K562 (cell line): ENCODE data around the gene ZNF273. TPM values are rescaled to one million over a fixed set of nuclear protein-coding genes. Genes with fewer than 3 reads are reported as not detected.
A peak's percentile ranks its signal among the peaks of the same experiment; 100 is the strongest.

Source experiments
- AFF1 ChIP-seq, 2 experiments: fragments of 450-650 bp; IDR thresholded peaks; 2 replicates each; pipeline ENCODE4 v1.6.1; 2018; ENCODE audit warnings: mild to moderate bottlenecking in 2 of 2, low read depth in 1 of 2; ENCODE audit not compliant: partially characterized antibody in 2 of 2
- CBX1 ChIP-seq: sonication (generic); IDR thresholded peaks from 2 replicates; pipeline ENCODE4 v1.6.1; 2016; ENCODE audit warnings: antibody characterized with exemption, low read depth, mild to moderate bottlenecking
- CHD1 ChIP-seq: fragments of 200-600 bp; sonication (generic); IDR thresholded peaks from one replicate; pipeline ENCODE4 v1.6.1; 2012; ENCODE audit warnings: mild to moderate bottlenecking, moderate library complexity, low read length, inconsistent platforms
- FOS ChIP-seq: IDR thresholded peaks from 3 replicates; pipeline ENCODE4 v1.6.1; 2011; ENCODE audit not compliant: insufficient read length; ENCODE audit errors: extremely low read depth
- L3MBTL2 ChIP-seq: fragments of 450-650 bp; IDR thresholded peaks from 2 replicates; pipeline ENCODE4 v1.6.1; 2016; ENCODE audit warnings: mild to moderate bottlenecking, moderate library complexity
- NCOA1 ChIP-seq: fragments of 450-650 bp; IDR thresholded peaks from 2 replicates; pipeline ENCODE4 v1.6.1; 2016; ENCODE audit warnings: low read depth
- NRF1 ChIP-seq, 2 experiments: fragments of 450-650 bp; IDR thresholded peaks in 1 of 2; conservative IDR thresholded peaks in 1 of 2; 2 replicates each; pipeline ENCODE4 v1.6.1; 2014; ENCODE audit warnings: mild to moderate bottlenecking in 2 of 2
- RAD51 ChIP-seq: fragments of 450-650 bp; IDR thresholded peaks from 2 replicates; pipeline ENCODE4 v1.7.1; 2016; ENCODE audit warnings: low read depth, mild to moderate bottlenecking, borderline replicate concordance
- RBBP5 ChIP-seq: fragments of 200-600 bp; sonication (generic); IDR thresholded peaks from 2 replicates; pipeline ENCODE4 v1.6.1; 2012; ENCODE audit warnings: borderline replicate concordance, mild to moderate bottlenecking, low read length, control low read depth, inconsistent platforms; ENCODE audit not compliant: insufficient read depth, poor library complexity, severe bottlenecking
- RHOXF2B ChIP-seq: fragments of 250-450 bp; sonication (Bioruptor Pico); conservative IDR thresholded peaks from 2 replicates; pipeline ENCODE4 v1.5.1; 2021
- SIN3A ChIP-seq, 2 experiments: fragments of 150-350 bp in 1 of 2; IDR thresholded peaks; 2 replicates each; pipeline ENCODE4 v1.6.1; 2011 to 2016; ENCODE audit warnings: borderline replicate concordance in 2 of 2, low read depth in 2 of 2, low read length in 2 of 2, mild to moderate bottlenecking in 2 of 2, moderate library complexity in 2 of 2; ENCODE audit not compliant: control insufficient read depth in 1 of 2
- SMARCA4 ChIP-seq: fragments of 450-650 bp; IDR thresholded peaks from 2 replicates; pipeline ENCODE4 v1.6.1; 2016
- SMARCC2 ChIP-seq: fragments of 450-650 bp; IDR thresholded peaks from 2 replicates; pipeline ENCODE4 v1.6.1; 2017; ENCODE audit warnings: antibody characterized with exemption, moderate library complexity, mild to moderate bottlenecking, low read depth
- TBP ChIP-seq: optimal IDR thresholded peaks from 2 replicates; pipeline ENCODE3; 2011; ENCODE audit warnings: low read depth, low read length, improper control_type of control experiment
- THAP7 ChIP-seq: fragments of 250-450 bp; sonication (Bioruptor Pico); IDR thresholded peaks from 2 replicates; pipeline ENCODE4 v1.5.0; 2021
- ZBTB7A ChIP-seq: IDR thresholded peaks from 2 replicates; pipeline ENCODE4 v1.6.1; 2011; ENCODE audit warnings: low read depth, mild to moderate bottlenecking, low read length, moderate library complexity, borderline replicate concordance; ENCODE audit not compliant: control insufficient read depth
- polyA plus RNA-seq, 8 experiments: library from polyadenylated mRNA; depleted of rRNA in 4 of 8; stranded (reverse) in 5 of 8; unstranded in 3 of 8; fragments of >200 nt; fragmentation: Nextera tagmentation in 2 of 8; fragmentation: Illumina TruSeq in 1 of 8; extraction: Ambion mirVana in 2 of 8; extraction: Trizol in 1 of 8; gene quantifications; 2 replicates each; pipeline versions ENCODE4 v1.2.1 to v1.2.3, GENCODE V29; 2011 to 2014; ENCODE audit warnings: inconsistent platforms in 1 of 8, missing spikeins in 1 of 8
- total RNA-seq, 7 experiments: library from RNA; depleted of rRNA in 6 of 7; stranded (reverse); fragments of >200 nt in 6 of 7; fragmentation: Illumina TruSeq in 2 of 7; extraction: Trizol in 2 of 7; gene quantifications; 2 replicates each; pipeline versions ENCODE4 v1.2.1 to v1.2.3, GENCODE V29; 2011 to 2021; ENCODE audit warnings: low replicate concordance in 1 of 7
- TF ChIP-seq, protein P1 (sequence below), 2 experiments: fragments of 450-650 bp; IDR thresholded peaks; 2 replicates each; pipeline ENCODE4 v1.6.1; 2016
- TF ChIP-seq, protein P2 (sequence below), 3 experiments: IDR thresholded peaks in 2 of 3; conservative IDR thresholded peaks in 1 of 3; 2 replicates each; pipeline ENCODE4 v1.5.1; 2011 to 2012; ENCODE audit warnings: low read length in 3 of 3, mild to moderate bottlenecking in 3 of 3, control low read depth in 2 of 3, improper control_type of control experiment in 1 of 3, inconsistent platforms in 1 of 3, low read depth in 1 of 3, mixed read lengths in 1 of 3, moderate library complexity in 1 of 3; ENCODE audit not compliant: insufficient read depth in 2 of 3

ZNF273 gene
- total and polyA plus RNA-seq, 9 of the 15 experiments (the other 6 are each of a cell fraction or from before 2014, with no cell fraction given): 13.3 to 37.0 (median 20.7) TPM

DNA sequence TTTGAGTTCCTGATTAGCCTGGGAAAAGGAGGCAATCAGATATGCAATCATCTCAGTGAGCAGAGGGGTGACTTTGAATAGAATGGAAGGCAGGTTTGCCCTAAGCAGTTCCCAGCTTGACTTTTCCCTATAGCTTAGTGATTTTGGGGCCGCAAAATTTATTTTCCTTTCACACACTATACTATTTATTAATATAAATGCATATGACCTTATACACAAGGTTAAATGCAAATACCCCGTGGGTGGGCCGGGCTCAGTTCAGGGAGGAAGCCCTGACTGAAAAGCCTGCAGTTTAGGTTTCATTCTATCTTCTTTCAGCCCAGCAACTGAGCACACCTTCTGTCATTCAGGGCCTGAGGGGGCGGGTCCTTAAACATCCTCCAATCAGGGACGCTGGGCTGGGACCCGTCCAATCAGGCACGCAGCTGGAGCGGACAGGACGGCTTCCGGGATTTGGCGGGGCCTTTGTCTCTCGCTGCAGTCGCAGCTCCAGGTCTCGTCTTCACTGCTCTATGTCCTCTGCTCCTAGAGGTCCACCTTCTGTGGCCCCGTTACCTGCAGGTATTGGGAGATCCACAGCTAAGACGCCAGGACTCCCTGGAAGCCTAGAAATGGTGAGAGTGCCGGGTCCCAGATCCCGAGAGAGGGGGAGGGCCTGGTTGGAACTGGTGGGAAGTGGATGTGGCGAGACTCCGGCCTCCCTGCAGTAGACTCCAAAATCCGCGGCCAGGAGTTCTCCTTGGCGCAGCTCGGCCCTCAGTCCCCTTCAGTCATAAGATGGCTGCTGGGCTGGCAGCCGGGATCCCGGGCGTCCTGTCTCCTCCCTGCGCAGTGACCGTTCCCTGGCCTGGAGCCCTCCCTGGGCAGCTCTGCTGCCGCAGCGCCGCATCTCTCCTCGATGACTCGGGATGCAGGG is at the start of gene ZNF273 (continued):
- TF ChIP-seq RBBP5 (peak; percentile 49), RHOXF2B (CRISPR knock-in tag) (no peak), SMARCC2 (no peak), FOS (peak; percentile 92), SIN3A (IDR thresholded peaks at IDR 0.05; ENCODE audit: borderline replicate concordance in 2 of 2, control insufficient read depth in 1 of 2, low read depth in 2 of 2, low read length in 2 of 2) (peak in 1 of 2 experiments; percentile 73; a peak in 1 of 4 replicates), CHD1 (peak; percentile 77), SMARCA4 (no peak), AFF1 (IDR thresholded peaks at IDR 0.05; ENCODE audit: low read depth in 1 of 2, partially characterized antibody in 2 of 2) (no peak), CBX1 (peak; percentile 45; the same call in 1 of the 2 replicates), NRF1 (conservative IDR thresholded peaks at IDR 0.05 in 1 of 2, IDR thresholded peaks at IDR 0.05 in 1 of 2) (peak; percentile 57 to 58; a peak in 3 of 4 replicates), TBP (peak; percentile 80), ZBTB7A (no peak; the same call in 1 of the 2 replicates), NCOA1 (peak; percentile 17; the same call in 1 of the 2 replicates), L3MBTL2 (peak; percentile 64), RAD51 (no peak), THAP7 (no peak)
- TF ChIP-seq, protein P1, sequence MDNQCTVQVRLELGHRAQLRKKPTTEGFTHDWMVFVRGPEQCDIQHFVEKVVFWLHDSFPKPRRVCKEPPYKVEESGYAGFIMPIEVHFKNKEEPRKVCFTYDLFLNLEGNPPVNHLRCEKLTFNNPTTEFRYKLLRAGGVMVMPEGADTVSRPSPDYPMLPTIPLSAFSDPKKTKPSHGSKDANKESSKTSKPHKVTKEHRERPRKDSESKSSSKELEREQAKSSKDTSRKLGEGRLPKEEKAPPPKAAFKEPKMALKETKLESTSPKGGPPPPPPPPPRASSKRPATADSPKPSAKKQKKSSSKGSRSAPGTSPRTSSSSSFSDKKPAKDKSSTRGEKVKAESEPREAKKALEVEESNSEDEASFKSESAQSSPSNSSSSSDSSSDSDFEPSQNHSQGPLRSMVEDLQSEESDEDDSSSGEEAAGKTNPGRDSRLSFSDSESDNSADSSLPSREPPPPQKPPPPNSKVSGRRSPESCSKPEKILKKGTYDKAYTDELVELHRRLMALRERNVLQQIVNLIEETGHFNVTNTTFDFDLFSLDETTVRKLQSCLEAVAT (IDR thresholded peaks at IDR 0.05): peak in 1 of 2 experiments; percentile 55; a peak in 1 of 4 replicates
- TF ChIP-seq, protein P2, sequence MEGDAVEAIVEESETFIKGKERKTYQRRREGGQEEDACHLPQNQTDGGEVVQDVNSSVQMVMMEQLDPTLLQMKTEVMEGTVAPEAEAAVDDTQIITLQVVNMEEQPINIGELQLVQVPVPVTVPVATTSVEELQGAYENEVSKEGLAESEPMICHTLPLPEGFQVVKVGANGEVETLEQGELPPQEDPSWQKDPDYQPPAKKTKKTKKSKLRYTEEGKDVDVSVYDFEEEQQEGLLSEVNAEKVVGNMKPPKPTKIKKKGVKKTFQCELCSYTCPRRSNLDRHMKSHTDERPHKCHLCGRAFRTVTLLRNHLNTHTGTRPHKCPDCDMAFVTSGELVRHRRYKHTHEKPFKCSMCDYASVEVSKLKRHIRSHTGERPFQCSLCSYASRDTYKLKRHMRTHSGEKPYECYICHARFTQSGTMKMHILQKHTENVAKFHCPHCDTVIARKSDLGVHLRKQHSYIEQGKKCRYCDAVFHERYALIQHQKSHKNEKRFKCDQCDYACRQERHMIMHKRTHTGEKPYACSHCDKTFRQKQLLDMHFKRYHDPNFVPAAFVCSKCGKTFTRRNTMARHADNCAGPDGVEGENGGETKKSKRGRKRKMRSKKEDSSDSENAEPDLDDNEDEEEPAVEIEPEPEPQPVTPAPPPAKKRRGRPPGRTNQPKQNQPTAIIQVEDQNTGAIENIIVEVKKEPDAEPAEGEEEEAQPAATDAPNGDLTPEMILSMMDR (IDR thresholded peaks at IDR 0.05 in 2 of 3, conservative IDR thresholded peaks at IDR 0.05 in 1 of 3; ENCODE audit: insufficient read depth in 2 of 3, low read depth in 1 of 3, low read length in 3 of 3): 0 out of 6 replicates have a peak, but pooled peaks of 1 of the 3 experiments have one; percentile 4
